ENCODE results near the gene TKTL2. TPM values are rescaled to one million over a fixed set of nuclear protein-coding genes. Genes with fewer than 3 reads are reported as not detected.
"Not testable (repeated sequence)": the region's sequence is repeated elsewhere in the genome, so short reads cannot be mapped to it uniquely, and the experiment has no call there.

The TKTL2 gene
- total RNA-seq, 1 donor from 2014 or later: not detected

- no peak for DNase-seq (ENCODE audit: extremely low read depth, low read depth, low spot score)
Observed at GRCh38 chr4:163447481-163447880, 26.1 kb downstream of the TKTL2 start.

- not testable (repeated sequence) for DNase-seq (ENCODE audit: extremely low read depth, low read depth, low spot score)
Observed at GRCh38 chr4:163447023-163447422, 26.5 kb downstream of the TKTL2 start.

GRCh38 chr4:163440040-163440439, 33.5 kb downstream of the TKTL2 start:
- no peak for DNase-seq (ENCODE audit: extremely low read depth, low read depth, low spot score)

Other genes starting within 250 kb of the TKTL2 start
- gene NPY1R, start 141.2 kb downstream of the TKTL2 start, total RNA-seq: 0.23 and 0.58 TPM in 2 replicates
- gene NPY5R, start 129.9 kb downstream of the TKTL2 start, total RNA-seq: not detected in 2 replicates
- gene TMA16, start 20.9 kb upstream of the TKTL2 start, total RNA-seq: 26.1 and 26.9 TPM in 2 replicates